ENCODE data around the gene SLC9A3. TPM values are rescaled to one million over a fixed set of nuclear protein-coding genes. Genes with fewer than 3 reads are reported as not detected.

Gene SLC9A3
- total and polyA plus RNA-seq, 2 experiments from 2014 or later: 1.2 to 1.7 TPM

DNA sequence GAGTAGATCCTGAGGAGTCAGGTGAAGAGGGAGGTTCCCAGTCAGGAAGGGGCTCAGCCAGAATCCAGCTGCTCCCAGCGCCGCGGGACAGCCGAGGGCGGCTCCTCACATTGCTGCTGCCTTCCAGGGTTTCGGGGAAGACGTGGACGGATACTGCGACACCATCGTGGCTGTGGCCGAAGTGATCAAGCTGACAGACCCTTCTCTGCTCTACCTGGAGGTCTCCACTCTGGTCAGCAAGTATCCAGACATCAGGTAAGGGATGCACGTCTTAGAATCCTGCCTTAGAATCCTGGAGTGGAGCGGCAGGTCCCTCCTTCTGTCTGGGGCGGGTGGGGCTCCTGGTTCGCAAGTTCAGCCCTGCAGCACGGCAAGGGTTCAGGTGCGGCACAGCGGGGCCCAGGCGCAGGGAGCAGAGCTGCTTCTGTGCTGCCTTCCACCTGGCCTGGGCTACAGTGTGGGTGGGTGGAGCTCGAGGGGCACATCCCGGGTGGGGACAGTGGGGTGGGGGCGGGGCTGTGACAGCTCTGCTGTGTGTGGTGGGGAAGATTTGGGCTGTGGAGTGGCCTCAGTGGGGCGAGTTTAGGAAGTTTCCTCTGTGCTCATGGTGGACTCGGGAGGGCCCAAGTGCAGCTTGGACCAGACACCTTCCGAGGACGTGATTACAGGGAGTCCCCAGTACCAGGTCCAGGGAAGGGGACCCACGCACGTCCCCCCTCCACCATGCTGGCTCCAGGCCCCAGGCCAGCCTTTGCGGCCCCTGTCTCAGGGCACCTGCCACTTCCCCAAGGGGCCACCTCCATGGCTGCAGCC, 58.5 kb downstream of the SLC9A3 start:
- TF ChIP-seq EZH2 (IDR thresholded peaks at IDR 0.05; ENCODE audit: insufficient read depth, poor library complexity, severe bottlenecking): no peak
- no peak overlapping the region for H3K27ac ChIP-seq
- H3K4me3 ChIP-seq: no peak overlapping the region
- no peaks in the 10 kb centered on the region for H3F3A ChIP-seq (ENCODE audit: insufficient read depth)
- H3K27me3 ChIP-seq (replicated peaks; ENCODE audit: insufficient read depth): no peaks in the 10 kb centered on the region
- no peaks in the 10 kb centered on the region for H4K20me1 ChIP-seq (ENCODE audit: insufficient read depth)
- H3K4me1 ChIP-seq (ENCODE audit: insufficient read depth): no peaks in the 10 kb centered on the region
- no peaks in the 10 kb centered on the region for H3K9me3 ChIP-seq (ENCODE audit: low read depth)
- H3K79me2 ChIP-seq (ENCODE audit: insufficient read depth): 0 out of 2 replicates have a peak, but pooled peaks cover 1% of the 10 kb centered on the region
- no peak overlapping the region for H3K9ac ChIP-seq
- peaks cover 4% of the 10 kb centered on the region; the same call in 1 of the 2 replicates for H3K36me3 ChIP-seq (ENCODE audit: low read depth)
- H2AFZ ChIP-seq: no peak overlapping the region
- 89 to 97% methylated on average over 23 to 29 of the region's 29 CpGs for WGBS, 2 experiments (ENCODE audit: low coverage in 1 of 2, low lambda C conversion rate in 2 of 2, missing lambda C conversion rate in 2 of 2)
- in situ Hi-C loops (cut with MboI): no loop called here
- DNase-seq: no peak
- no peak overlapping the region for H3K4me2 ChIP-seq (ENCODE audit: unreplicated experiment)
- H3K9me2 ChIP-seq (ENCODE audit: insufficient read depth): no peaks in the 10 kb centered on the region

DNA sequence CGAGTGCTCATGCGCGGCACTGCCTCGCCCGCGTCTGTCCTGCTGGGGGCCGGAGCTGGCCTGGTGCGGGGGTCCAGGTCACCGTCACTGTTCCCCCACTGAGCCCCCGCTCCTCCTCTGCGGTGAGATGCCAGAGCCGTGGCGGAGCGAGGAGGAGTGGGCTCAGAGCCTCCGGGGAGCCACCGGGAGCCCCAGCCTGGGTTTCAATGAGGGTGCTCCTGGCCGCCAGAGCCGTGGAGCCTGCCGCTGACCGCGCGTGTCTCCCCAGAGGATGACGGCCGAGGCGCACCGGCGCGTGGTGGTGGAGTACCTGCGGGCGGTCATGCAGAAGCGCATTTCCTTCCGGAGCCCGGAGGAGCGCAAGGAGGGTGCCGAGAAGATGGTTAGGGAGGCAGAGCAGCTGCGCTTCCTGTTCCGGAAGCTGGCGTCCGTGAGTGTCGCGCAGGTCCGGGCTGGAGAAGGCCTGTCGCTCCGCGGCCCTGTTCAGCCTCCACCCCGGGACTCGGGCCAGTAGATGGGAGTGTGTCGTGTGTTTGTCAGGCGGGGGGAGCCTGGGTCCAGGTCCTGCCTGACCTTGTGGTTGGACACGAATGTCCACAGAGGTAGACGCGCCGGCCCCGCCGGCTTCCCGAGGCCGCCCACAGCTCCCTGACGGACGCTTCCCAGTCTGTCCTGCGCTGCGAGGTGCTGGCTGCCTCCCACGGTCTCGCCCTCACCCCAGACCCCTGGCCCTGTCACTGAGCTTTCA, 59.2 kb downstream of the SLC9A3 start:
- no peaks in the 10 kb centered on the region for H4K20me1 ChIP-seq (ENCODE audit: insufficient read depth)

GRCh38 chr5:464446-464842, 59.8 kb downstream of the SLC9A3 start:
- Histone ChIP-seq H3K4me3 (no peak overlapping the region), H3K36me3 (ENCODE audit: low read depth) (peaks cover 10% of the 10 kb centered on the region; the same call in 1 of the 2 replicates), H3K4me2 (ENCODE audit: unreplicated experiment) (no peak overlapping the region), H3K27ac (no peak overlapping the region), H4K20me1 (ENCODE audit: insufficient read depth) (no peaks in the 10 kb centered on the region), H3K27me3 (replicated peaks; ENCODE audit: insufficient read depth) (no peaks in the 10 kb centered on the region), H3K9me3 (ENCODE audit: low read depth) (no peaks in the 10 kb centered on the region), H3K9ac (no peak overlapping the region), H3K9me2 (ENCODE audit: insufficient read depth) (no peaks in the 10 kb centered on the region), H3K79me2 (ENCODE audit: insufficient read depth) (peaks cover 15% of the 10 kb centered on the region; the same call in 1 of the 2 replicates), H2AFZ (no peak overlapping the region), H3K4me1 (ENCODE audit: insufficient read depth) (no peaks in the 10 kb centered on the region; the same call in 1 of the 2 replicates), H3F3A (ENCODE audit: insufficient read depth) (no peaks in the 10 kb centered on the region; the same call in 1 of the 2 replicates)
- TF ChIP-seq EZH2 (IDR thresholded peaks at IDR 0.05; ENCODE audit: insufficient read depth, poor library complexity, severe bottlenecking): no peak
- no peak for TF ChIP-seq EZH2phosphoT487 (IDR thresholded peaks at IDR 0.05; ENCODE audit: insufficient read depth, low read depth)
- no peak for DNase-seq
- 90 to 96% methylated on average over 15 to 19 of the region's 19 CpGs for WGBS, 2 experiments (ENCODE audit: low coverage in 1 of 2, low lambda C conversion rate in 2 of 2, missing lambda C conversion rate in 2 of 2)
- in situ Hi-C loops (cut with MboI): no loop called here

More for the DNA sequence above, 59.2 kb downstream of the SLC9A3 start:
- H3K4me3 ChIP-seq: no peak overlapping the region
- no peak overlapping the region for H3K27ac ChIP-seq
- H3K36me3 ChIP-seq (ENCODE audit: low read depth): peaks cover 5% of the 10 kb centered on the region; the same call in 1 of the 2 replicates
- no peaks in the 10 kb centered on the region for H3K9me3 ChIP-seq (ENCODE audit: low read depth)
- 93% methylated on average over 44 to 63 of the region's 63 CpGs for WGBS, 2 experiments (ENCODE audit: low coverage in 1 of 2, low lambda C conversion rate in 2 of 2, missing lambda C conversion rate in 2 of 2)
- H3K79me2 ChIP-seq (ENCODE audit: insufficient read depth): peaks cover 9% of the 10 kb centered on the region; the same call in 1 of the 2 replicates
- H3K9me2 ChIP-seq (ENCODE audit: insufficient read depth): no peaks in the 10 kb centered on the region
- no peak overlapping the region for H2AFZ ChIP-seq
- no peaks in the 10 kb centered on the region for H3K27me3 ChIP-seq (replicated peaks; ENCODE audit: insufficient read depth)
- H3K4me1 ChIP-seq (ENCODE audit: insufficient read depth): no peaks in the 10 kb centered on the region
- H3K4me2 ChIP-seq (ENCODE audit: unreplicated experiment): no peak overlapping the region
- no peaks in the 10 kb centered on the region for H3F3A ChIP-seq (ENCODE audit: insufficient read depth)
- no peak overlapping the region for H3K9ac ChIP-seq
- DNase-seq: no peak
- TF ChIP-seq EZH2phosphoT487 (IDR thresholded peaks at IDR 0.05; ENCODE audit: insufficient read depth, low read depth) (no peak), EZH2 (IDR thresholded peaks at IDR 0.05; ENCODE audit: insufficient read depth, poor library complexity, severe bottlenecking) (no peak)
- in situ Hi-C loops (cut with MboI): no loop called here

- in situ Hi-C loops (cut with MboI): no loop called here
- Histone ChIP-seq H3K4me3 (no peak overlapping the region), H3K4me2 (ENCODE audit: unreplicated experiment) (no peak overlapping the region), H3K9me3 (ENCODE audit: low read depth) (no peaks in the 10 kb centered on the region), H3F3A (ENCODE audit: insufficient read depth) (no peaks in the 10 kb centered on the region; the same call in 1 of the 2 replicates), H3K79me2 (ENCODE audit: insufficient read depth) (peaks cover 16% of the 10 kb centered on the region; the same call in 1 of the 2 replicates), H3K27ac (no peak overlapping the region), H3K9ac (no peak overlapping the region), H3K4me1 (ENCODE audit: insufficient read depth) (peaks cover 4% of the 10 kb centered on the region), H2AFZ (no peak overlapping the region), H3K27me3 (replicated peaks; ENCODE audit: insufficient read depth) (no peaks in the 10 kb centered on the region), H4K20me1 (ENCODE audit: insufficient read depth) (no peaks in the 10 kb centered on the region), H3K36me3 (ENCODE audit: low read depth) (peaks cover 10% of the 10 kb centered on the region; the same call in 1 of the 2 replicates), H3K9me2 (ENCODE audit: insufficient read depth) (no peaks in the 10 kb centered on the region)
- no peak for DNase-seq
- WGBS, 2 experiments (ENCODE audit: low coverage in 1 of 2, low lambda C conversion rate in 2 of 2, missing lambda C conversion rate in 2 of 2): 89 to 94% methylated on average over 16 to 18 of the region's 18 CpGs
- TF ChIP-seq EZH2phosphoT487 (IDR thresholded peaks at IDR 0.05; ENCODE audit: insufficient read depth, low read depth) (no peak), EZH2 (IDR thresholded peaks at IDR 0.05; ENCODE audit: insufficient read depth, poor library complexity, severe bottlenecking) (no peak)
Measured at GRCh38 chr5:463952-464351, 60.3 kb downstream of the SLC9A3 start.

Measured in GM23248 (cell line).